Natural killer cell (primary cell): Measurements from ENCODE around the gene PTCHD1. TPM values are rescaled to one million over a fixed set of nuclear protein-coding genes. Genes with fewer than 3 reads are reported as not detected.

Experiments used
- ATAC-seq, 3 donors: fragments of 150-1000 bp in 2 of 3; fragments of 200-7000 bp in 1 of 3; cut with Tn5 transposase; 1 replicate in 1 of 3; 2 replicates in 2 of 3; pipeline ENCODE4 v1.10.0; 2021; ENCODE audit warnings: mild to moderate bottlenecking in 2 of 3, moderate library complexity in 2 of 3
- DNase-seq, 2 donors: peaks; one replicate each; pipeline versions ENCODE4 v3.0.0 to v3.0.0-alpha.2; 2013 to 2021; ENCODE audit warnings: mixed read lengths in 1 of 2
- H3K27ac ChIP-seq: one replicate; pipeline ENCODE4 v1.5.1; 2013; ENCODE audit warnings: mild to moderate bottlenecking, low read length
- H3K27me3 ChIP-seq: one replicate; pipeline ENCODE4 v1.6.1; 2013; ENCODE audit warnings: low read length; ENCODE audit not compliant: control insufficient read depth, insufficient read depth
- H3K36me3 ChIP-seq: one replicate; pipeline ENCODE4 v1.6.1; 2013; ENCODE audit warnings: low read length; ENCODE audit not compliant: control insufficient read depth, insufficient read depth
- H3K4me1 ChIP-seq: one replicate; pipeline ENCODE4 v1.6.1; 2013; ENCODE audit warnings: low read length; ENCODE audit not compliant: control insufficient read depth, insufficient read depth
- H3K4me3 ChIP-seq: one replicate; pipeline ENCODE4 v1.5.1; 2013; ENCODE audit warnings: low read length
- H3K9me3 ChIP-seq: one replicate; pipeline ENCODE4 v1.6.1; 2013; ENCODE audit warnings: low read length; ENCODE audit not compliant: control insufficient read depth, insufficient read depth
- H3K27ac Mint-ChIP-seq, 2 donors: one replicate each; pipeline ENCODE4 v1.8.0; 2022; ENCODE audit warnings: mild to moderate bottlenecking in 2 of 2, mixed read lengths in 2 of 2, moderate library complexity in 1 of 2
- H3K27me3 Mint-ChIP-seq, 2 donors: one replicate each; pipeline ENCODE4 v1.8.0; 2022; ENCODE audit warnings: low read depth in 2 of 2, mixed read lengths in 2 of 2
- H3K36me3 Mint-ChIP-seq: one replicate; pipeline ENCODE4 v1.8.0; 2022; ENCODE audit warnings: mixed read lengths
- H3K4me1 Mint-ChIP-seq, 2 donors: one replicate each; pipeline ENCODE4 v1.8.0; 2022; ENCODE audit warnings: mixed read lengths in 2 of 2
- H3K4me3 Mint-ChIP-seq: one replicate; pipeline ENCODE4 v1.8.0; 2022; ENCODE audit warnings: mild to moderate bottlenecking, moderate library complexity, mixed read lengths
- H3K9me3 Mint-ChIP-seq, 2 donors: one replicate each; pipeline ENCODE4 v1.8.0; 2022; ENCODE audit warnings: mixed read lengths in 2 of 2
- WGBS: methylation state at CpG from one replicate; pipeline ENCODE4 v1.1.7; 2013; ENCODE audit warnings: missing lambda C conversion rate; ENCODE audit not compliant: insufficient coverage; 5-methylcytosine and 5-hydroxymethylcytosine counted together
- intact Hi-C: fragments of 100-400 bp; cut with micrococcal nuclease; formaldehyde crosslinking; loops from one replicate; pipeline ENCODE4 v1.14.2; 2022
- total RNA-seq, 4 donors: library from RNA; stranded (reverse); fragments of 120-200 nt in 1 of 4; gene quantifications; one replicate each; pipeline versions ENCODE4 v1.2.3 to v1.2.4, GENCODE V29; 2013 to 2022
- TF ChIP-seq, protein P1 (sequence below): fragments of 200-600 bp; IDR thresholded peaks from one replicate; pipeline ENCODE4 v1.8.0; 2022; ENCODE audit warnings: antibody characterized with exemption

Gene PTCHD1
- total RNA-seq, 3 donors from 2014 or later (not counting 1 experiment from before 2014, with no cell fraction given) = not detected

DNA sequence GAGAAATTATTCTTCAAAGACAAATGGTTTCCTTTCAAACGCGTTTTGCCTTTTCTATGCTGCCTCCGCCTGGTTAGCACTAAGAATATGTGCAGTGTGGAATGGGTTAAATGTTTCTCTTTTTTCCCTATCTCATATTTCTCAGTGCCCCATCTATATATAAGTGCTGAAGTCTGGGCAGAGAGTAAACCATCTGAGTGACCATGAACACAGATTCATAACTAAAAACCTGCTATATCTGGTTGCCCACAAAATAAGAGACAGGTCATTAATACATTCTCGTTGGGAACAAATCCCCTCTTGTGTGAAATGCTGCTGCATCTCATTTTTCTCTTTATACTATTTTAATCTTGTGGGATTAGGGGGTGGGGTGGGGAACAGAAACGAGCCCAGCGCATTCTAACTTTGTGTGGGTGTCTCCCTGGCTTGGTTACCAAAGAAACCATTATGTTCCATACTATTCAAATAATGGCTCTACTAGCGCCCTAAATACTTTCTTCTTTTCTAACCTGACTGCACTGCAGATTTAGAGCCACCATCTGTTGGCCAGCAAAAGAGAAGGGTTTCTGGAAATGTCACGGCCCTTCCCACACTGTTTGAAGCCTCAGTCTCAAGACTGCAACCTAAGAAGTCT lies 42.2 kb upstream of the PTCHD1 start:
- DNase-seq (no peak), ATAC-seq (no peak)
- no peaks in the 10 kb centered on the region for H3K9me3 Mint-ChIP-seq
- Histone ChIP-seq H3K4me1 (no peaks in the 10 kb centered on the region), H3K9me3 (no peaks in the 10 kb centered on the region), H3K27me3 (no peaks in the 10 kb centered on the region), H3K27ac (no peak overlapping the region), H3K36me3 (no peaks in the 10 kb centered on the region), H3K4me3 (no peak overlapping the region)
- H3K4me1 Mint-ChIP-seq = no peaks in the 10 kb centered on the region
- WGBS = 63% methylated on average over 2 of the region's 8 CpGs
- H3K4me3 Mint-ChIP-seq = no peak overlapping the region
- intact Hi-C loops = no loop called here
- TF ChIP-seq, protein P1, sequence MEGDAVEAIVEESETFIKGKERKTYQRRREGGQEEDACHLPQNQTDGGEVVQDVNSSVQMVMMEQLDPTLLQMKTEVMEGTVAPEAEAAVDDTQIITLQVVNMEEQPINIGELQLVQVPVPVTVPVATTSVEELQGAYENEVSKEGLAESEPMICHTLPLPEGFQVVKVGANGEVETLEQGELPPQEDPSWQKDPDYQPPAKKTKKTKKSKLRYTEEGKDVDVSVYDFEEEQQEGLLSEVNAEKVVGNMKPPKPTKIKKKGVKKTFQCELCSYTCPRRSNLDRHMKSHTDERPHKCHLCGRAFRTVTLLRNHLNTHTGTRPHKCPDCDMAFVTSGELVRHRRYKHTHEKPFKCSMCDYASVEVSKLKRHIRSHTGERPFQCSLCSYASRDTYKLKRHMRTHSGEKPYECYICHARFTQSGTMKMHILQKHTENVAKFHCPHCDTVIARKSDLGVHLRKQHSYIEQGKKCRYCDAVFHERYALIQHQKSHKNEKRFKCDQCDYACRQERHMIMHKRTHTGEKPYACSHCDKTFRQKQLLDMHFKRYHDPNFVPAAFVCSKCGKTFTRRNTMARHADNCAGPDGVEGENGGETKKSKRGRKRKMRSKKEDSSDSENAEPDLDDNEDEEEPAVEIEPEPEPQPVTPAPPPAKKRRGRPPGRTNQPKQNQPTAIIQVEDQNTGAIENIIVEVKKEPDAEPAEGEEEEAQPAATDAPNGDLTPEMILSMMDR = no peak
- H3K27ac Mint-ChIP-seq = no peak overlapping the region
- no peaks in the 10 kb centered on the region for H3K36me3 Mint-ChIP-seq
- no peaks in the 10 kb centered on the region for H3K27me3 Mint-ChIP-seq

DNA sequence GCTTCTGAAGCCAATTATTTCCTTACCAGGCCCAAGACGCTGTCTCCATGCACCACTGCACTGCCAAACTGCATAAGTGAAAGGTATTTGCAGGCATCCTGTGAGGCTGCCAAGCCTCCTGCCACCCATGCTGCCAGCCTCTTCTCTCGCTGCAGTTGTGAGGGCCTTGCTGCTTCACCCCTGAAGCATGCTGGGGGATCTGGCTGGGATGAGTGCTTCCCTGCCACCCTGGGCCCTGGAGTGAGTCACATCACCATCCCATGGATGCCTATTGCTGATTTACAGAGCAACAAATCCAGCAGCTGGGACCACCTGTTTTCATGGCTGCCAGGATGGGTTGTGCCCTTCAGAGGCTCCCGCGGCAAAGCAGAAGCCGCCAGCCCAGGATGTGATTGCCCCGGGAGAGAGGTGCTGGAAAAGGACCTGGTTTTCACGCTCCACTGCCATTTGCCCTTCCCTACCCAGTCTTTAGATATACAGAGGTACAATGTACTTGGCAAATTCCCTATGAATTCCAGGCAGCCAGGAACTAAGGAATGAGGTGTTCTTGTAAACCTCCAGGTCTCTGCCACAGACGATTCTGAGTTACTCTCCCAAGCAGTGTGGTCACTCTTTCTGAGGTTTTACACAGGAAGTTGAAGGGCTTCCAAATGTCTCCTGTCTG lies 41.5 kb upstream of the PTCHD1 start:
- TF ChIP-seq, protein P1 = no peak
- H3K27me3 Mint-ChIP-seq = peaks cover 0 to 3% of the 10 kb centered on the region in 2 donors
- Histone ChIP-seq H3K4me1 (no peaks in the 10 kb centered on the region), H3K9me3 (no peaks in the 10 kb centered on the region), H3K27me3 (no peaks in the 10 kb centered on the region), H3K27ac (no peak overlapping the region), H3K36me3 (no peaks in the 10 kb centered on the region), H3K4me3 (no peak overlapping the region)
- no peaks in the 10 kb centered on the region for H3K9me3 Mint-ChIP-seq
- no peak for ATAC-seq
- H3K4me1 Mint-ChIP-seq = no peaks in the 10 kb centered on the region
- H3K36me3 Mint-ChIP-seq = no peaks in the 10 kb centered on the region
- no peak overlapping the region for H3K27ac Mint-ChIP-seq
- no peak overlapping the region for H3K4me3 Mint-ChIP-seq
- 77% methylated on average over 7 of the region's 8 CpGs for WGBS
- intact Hi-C loops = no loop called here
- DNase-seq = no peak

DNA sequence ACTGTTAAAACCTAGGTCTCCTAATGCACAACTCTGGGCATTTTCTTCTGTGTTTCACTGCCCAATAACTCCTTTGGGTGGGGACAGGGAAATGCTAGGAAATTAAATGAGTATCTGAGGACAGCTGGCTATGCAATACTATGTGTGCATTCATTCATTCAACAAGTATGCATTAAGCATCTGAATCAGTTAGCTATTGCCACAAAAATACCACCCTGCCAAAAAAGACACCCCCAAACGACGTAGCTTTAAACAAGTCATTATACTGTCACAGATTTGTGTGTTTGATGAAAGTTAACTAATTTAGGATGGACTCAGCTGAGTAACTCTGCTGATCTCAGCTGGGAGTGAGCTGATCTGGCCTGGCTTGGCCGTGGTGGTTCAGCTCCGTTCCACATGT lies 29.8 kb upstream of the PTCHD1 start:
- H3K4me1 ChIP-seq = no peaks in the 10 kb centered on the region
- no peak overlapping the region for H3K27ac ChIP-seq
- Mint-ChIP-seq H3K27ac (no peak overlapping the region), H3K27me3 (peaks cover 0 to 7% of the 10 kb centered on the region in 2 donors), H3K36me3 (no peaks in the 10 kb centered on the region), H3K4me1 (no peaks in the 10 kb centered on the region), H3K9me3 (no peaks in the 10 kb centered on the region), H3K4me3 (no peak overlapping the region)
- intact Hi-C loops = no loop called here
- H3K36me3 ChIP-seq = no peaks in the 10 kb centered on the region
- no peaks in the 10 kb centered on the region for H3K27me3 ChIP-seq
- TF ChIP-seq, protein P1 = no peak
- H3K4me3 ChIP-seq = no peak overlapping the region
- no peaks in the 10 kb centered on the region for H3K9me3 ChIP-seq
- ATAC-seq (no peak), DNase-seq (no peak)
- whole genome bisulfite sequencing = 70% methylated on average over 2 of the region's 4 CpGs
